GM21723 (cell line): Measurements from ENCODE around the gene SYNGR1.

Source experiments
- ATAC-seq: cut with Tn5 transposase; IDR thresholded peaks from one replicate; pipeline ENCODE4 v1.9.1; 2021; ENCODE audit warnings: mild to moderate bottlenecking, moderate library complexity; ENCODE audit not compliant: unreplicated experiment

Gene SYNGR1

GRCh38 chr22:39427751-39428596, 78.2 kb downstream of the SYNGR1 start:
- ATAC-seq: no peak

GRCh38 chr22:39428597-39429071, 78.8 kb downstream of the SYNGR1 start:
- ATAC-seq: no peak

- ATAC-seq: no peak
Observed at GRCh38 chr22:39429186-39429585, 79.4 kb downstream of the SYNGR1 start.

GRCh38 chr22:39429916-39430575, 80.3 kb downstream of the SYNGR1 start:
- ATAC-seq: no peak

GRCh38 chr22:39430576-39431150, 80.9 kb downstream of the SYNGR1 start:
- ATAC-seq: no peak

GRCh38 chr22:39431216-39431801, 81.5 kb downstream of the SYNGR1 start:
- ATAC-seq: no peak

- no peak for ATAC-seq
Observed at GRCh38 chr22:39431821-39432251, 82.0 kb downstream of the SYNGR1 start.

- ATAC-seq: no peak
Observed at GRCh38 chr22:39432361-39432811, 82.6 kb downstream of the SYNGR1 start.

- ATAC-seq: no peak
Observed at GRCh38 chr22:39433476-39434242, 83.9 kb downstream of the SYNGR1 start.

- no peak for ATAC-seq
Observed at GRCh38 chr22:39434243-39434653, 84.5 kb downstream of the SYNGR1 start.

GRCh38 chr22:39434721-39435120, 84.9 kb downstream of the SYNGR1 start:
- no peak for ATAC-seq
